NT2/D1 (cell line): ENCODE results near the gene PNPLA8.

Experiments used
- SUZ12 ChIP-seq: IDR thresholded peaks from 2 replicates; pipeline ENCODE4 v1.6.1; 2011; ENCODE audit not compliant: insufficient read length, insufficient read depth; ENCODE audit errors: extremely low read depth
- YY1 ChIP-seq: IDR thresholded peaks from 2 replicates; pipeline ENCODE4 v1.6.1; 2011; ENCODE audit not compliant: insufficient read length, insufficient read depth
- ZNF274 ChIP-seq: IDR thresholded peaks from 2 replicates; pipeline ENCODE4 v1.6.1; 2011; ENCODE audit warnings: mild to moderate bottlenecking, low read depth, low read length

- TF ChIP-seq ZNF274 (no peak), YY1 (no peak), SUZ12 (no peak)
Measured at GRCh38 chr7:108487646-108488045, 38.3 kb downstream of the PNPLA8 start.
